ENCODE data around the gene SEC22A.

Gene SEC22A

DNA sequence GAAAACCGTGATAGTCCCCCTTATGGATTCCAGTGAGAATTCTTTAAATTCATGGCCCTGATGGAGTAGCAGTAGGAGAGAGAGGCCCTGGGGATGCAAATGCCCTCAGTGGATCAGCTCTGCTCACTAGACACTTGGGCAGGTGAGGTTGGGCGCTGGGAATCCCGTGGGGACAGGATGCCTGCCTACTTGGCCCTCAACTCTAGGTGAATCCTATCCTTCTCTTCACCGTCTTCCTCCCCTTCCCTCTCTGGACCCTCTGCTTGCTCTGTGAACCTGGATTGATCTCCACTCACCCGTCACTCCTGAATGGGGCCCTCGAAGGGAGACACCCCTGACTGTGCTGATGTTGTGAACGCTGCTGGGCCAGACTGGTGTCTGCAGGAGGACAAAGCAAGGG is 77.4 kb downstream of the SEC22A start:
- TF ChIP-seq, protein P1, sequence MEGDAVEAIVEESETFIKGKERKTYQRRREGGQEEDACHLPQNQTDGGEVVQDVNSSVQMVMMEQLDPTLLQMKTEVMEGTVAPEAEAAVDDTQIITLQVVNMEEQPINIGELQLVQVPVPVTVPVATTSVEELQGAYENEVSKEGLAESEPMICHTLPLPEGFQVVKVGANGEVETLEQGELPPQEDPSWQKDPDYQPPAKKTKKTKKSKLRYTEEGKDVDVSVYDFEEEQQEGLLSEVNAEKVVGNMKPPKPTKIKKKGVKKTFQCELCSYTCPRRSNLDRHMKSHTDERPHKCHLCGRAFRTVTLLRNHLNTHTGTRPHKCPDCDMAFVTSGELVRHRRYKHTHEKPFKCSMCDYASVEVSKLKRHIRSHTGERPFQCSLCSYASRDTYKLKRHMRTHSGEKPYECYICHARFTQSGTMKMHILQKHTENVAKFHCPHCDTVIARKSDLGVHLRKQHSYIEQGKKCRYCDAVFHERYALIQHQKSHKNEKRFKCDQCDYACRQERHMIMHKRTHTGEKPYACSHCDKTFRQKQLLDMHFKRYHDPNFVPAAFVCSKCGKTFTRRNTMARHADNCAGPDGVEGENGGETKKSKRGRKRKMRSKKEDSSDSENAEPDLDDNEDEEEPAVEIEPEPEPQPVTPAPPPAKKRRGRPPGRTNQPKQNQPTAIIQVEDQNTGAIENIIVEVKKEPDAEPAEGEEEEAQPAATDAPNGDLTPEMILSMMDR (IDR thresholded peaks at IDR 0.05; ENCODE audit: low read depth, low read length): no peak
- no peak overlapping the region for H3K4me3 ChIP-seq (replicated peaks in 1 of 2; ENCODE audit: low read depth in 2 of 2, low read length in 2 of 2)
- no peak for DNase-seq (ENCODE audit: low read depth in 2 of 2)

DNA sequence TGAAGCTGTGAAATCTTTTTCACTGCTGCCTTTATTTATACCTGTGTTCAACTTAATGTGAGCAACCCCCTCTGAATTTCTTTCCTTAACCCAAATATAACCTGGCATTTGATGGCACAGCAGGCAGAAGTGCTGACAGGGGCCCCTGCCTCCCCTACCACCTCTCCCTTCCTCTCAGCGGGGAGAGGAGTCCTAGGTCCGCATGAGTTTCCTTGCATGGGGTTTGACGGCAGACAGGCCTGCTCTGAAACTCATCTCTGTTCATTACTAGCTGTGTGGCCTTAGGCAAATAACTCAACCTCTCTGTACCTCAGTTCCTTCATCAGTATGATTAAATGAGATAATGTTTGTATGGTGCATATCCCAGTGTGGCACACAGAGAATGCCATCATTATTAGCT is 79.7 kb downstream of the SEC22A start:
- TF ChIP-seq, protein P1 (IDR thresholded peaks at IDR 0.05; ENCODE audit: low read depth, low read length): no peak
- H3K4me3 ChIP-seq (replicated peaks in 1 of 2; ENCODE audit: low read depth in 2 of 2, low read length in 2 of 2): no peak overlapping the region
- DNase-seq (ENCODE audit: low read depth in 2 of 2): no peak

DNA sequence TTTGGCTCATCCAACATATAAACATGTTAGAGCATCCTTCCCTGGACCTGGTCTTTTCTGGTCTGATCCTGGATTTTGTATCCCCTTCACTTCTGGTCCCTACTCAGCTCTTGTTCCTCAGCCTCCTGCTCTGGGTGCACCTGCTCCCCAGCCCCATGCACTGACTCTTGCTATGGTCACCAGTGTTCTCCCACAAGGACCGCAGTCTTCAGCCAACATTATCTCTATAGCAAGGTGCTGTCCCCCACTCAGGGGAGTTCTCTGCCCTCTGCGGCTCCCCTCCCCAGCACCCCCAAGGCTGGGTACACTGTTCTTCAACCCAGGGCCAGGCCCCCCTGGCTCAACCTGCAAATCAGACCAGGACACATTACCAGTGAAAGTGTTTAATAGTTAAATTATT is 80.2 kb downstream of the SEC22A start:
- no peak overlapping the region for H3K4me3 ChIP-seq (replicated peaks in 1 of 2; ENCODE audit: low read depth in 2 of 2, low read length in 2 of 2)
- TF ChIP-seq, protein P1 (IDR thresholded peaks at IDR 0.05; ENCODE audit: low read depth, low read length): no peak
- no peak for DNase-seq (ENCODE audit: low read depth in 2 of 2)

DNA sequence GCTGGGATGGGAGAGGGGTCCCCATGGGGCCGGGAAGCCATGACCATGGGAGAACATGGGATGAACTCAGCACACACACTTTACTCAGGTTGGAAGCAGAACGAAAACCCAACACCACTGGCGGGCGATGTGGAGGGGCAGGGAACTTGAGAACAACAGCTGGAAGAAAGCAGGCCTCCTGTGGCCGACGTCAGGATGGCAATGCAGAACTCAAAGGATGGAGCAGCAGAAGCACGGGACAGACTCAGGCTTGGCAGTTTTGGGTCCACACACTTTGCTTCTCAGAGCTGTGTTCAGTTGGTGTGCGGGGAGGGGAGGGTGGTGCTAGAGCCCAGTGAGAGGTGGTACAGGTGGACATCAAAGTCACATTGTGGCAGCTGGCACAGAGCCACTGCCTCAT is 80.7 kb downstream of the SEC22A start:
- TF ChIP-seq, protein P1 (IDR thresholded peaks at IDR 0.05; ENCODE audit: low read depth, low read length): no peak
- no peak overlapping the region for H3K4me3 ChIP-seq (replicated peaks in 1 of 2; ENCODE audit: low read depth in 2 of 2, low read length in 2 of 2)
- no peak for DNase-seq (ENCODE audit: low read depth in 2 of 2)

DNA sequence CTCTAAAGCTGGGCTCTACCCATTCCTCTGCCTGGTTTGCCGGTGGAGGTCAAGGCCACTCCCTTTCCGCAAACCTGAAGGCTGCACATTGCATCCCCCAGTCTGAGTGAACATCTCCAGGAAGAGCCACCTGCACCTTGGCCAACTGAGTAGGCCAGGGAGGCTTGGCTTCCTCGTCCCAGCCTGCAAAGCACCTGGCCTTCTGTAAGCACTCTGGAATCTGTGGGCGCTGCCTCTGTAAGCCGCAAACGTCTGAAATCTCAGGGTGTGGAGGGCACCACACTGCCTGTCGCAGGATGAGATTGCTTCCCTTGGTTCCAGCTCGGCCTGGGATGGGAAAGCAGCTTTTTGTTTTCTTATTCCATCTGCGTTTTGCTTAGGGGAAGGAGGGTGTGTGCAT is 81.3 kb downstream of the SEC22A start:
- no peak overlapping the region for H3K4me3 ChIP-seq (replicated peaks in 1 of 2; ENCODE audit: low read depth in 2 of 2, low read length in 2 of 2)
- TF ChIP-seq, protein P1 (IDR thresholded peaks at IDR 0.05; ENCODE audit: low read depth, low read length): no peak
- no peak for DNase-seq (ENCODE audit: low read depth in 2 of 2)

DNA sequence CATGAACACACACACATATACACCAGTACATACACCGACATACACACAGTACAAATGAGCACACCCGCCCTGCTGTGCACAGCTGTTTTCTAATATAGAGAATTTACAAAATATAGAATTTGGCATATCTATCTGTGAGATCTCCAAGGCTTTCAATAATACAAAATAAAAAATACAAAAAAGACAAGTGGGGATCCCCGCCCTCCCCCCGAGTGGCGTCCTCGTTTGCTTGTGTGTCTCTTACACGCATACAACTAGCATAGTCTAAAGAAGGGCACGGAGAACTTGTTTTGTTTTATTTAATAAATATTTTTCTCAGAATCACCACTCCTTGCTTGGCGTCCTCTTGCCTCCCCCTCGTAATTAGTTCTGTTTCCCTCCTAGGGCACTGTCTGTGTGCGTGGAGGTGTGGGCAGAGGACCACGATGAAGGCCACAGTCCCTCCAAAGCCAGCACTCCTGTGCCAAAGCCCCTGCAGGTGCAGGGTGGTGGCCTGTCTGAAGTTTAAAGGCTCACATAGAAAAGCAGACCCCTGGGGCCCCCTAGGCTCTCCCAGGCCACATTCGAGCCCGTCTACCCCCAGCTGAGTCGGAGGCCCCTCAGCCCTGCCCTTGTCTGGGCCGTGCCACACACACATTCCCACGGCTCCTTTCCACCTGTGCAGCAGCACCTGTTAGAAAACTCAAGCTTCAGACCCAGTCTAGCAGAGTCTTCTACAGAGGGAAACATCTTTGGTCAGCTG is 82.1 kb downstream of the SEC22A start:
- TF ChIP-seq, protein P1 (IDR thresholded peaks at IDR 0.05; ENCODE audit: low read depth, low read length): no peak
- DNase-seq (ENCODE audit: low read depth in 2 of 2): no peak
- H3K4me3 ChIP-seq (replicated peaks in 1 of 2; ENCODE audit: low read depth in 2 of 2, low read length in 2 of 2): no peak overlapping the region
